Suprapubic skin (tissue), 4 donors: ENCODE results near the gene EGFL7. TPM values are rescaled to one million over a fixed set of nuclear protein-coding genes. Genes with fewer than 3 reads are reported as not detected.

Source experiments
- DNase-seq, 2 donors: peaks; one replicate each; pipeline ENCODE4 v3.0.0-alpha.2; 2019; ENCODE audit warnings: low spot score in 2 of 2
- H3K27ac ChIP-seq: fragments of 200-600 bp; sonication (generic); one replicate; pipeline ENCODE4 v1.5.1; 2019
- H3K27me3 ChIP-seq: fragments of 200-600 bp; sonication (generic); one replicate; pipeline ENCODE4 v1.5.1; 2019
- H3K36me3 ChIP-seq: fragments of 200-600 bp; sonication (generic); one replicate; pipeline ENCODE4 v1.5.1; 2019
- H3K4me1 ChIP-seq: fragments of 200-600 bp; sonication (generic); one replicate; pipeline ENCODE4 v1.5.1; 2019
- H3K4me3 ChIP-seq: fragments of 200-600 bp; sonication (generic); one replicate; pipeline ENCODE4 v1.5.1; 2019; ENCODE audit warnings: mild to moderate bottlenecking
- H3K9me3 ChIP-seq: fragments of 200-600 bp; sonication (generic); one replicate; pipeline ENCODE4 v1.5.1; 2019
- EP300 ChIP-seq: sonication (generic); formaldehyde crosslinking; IDR thresholded peaks from one replicate; pipeline ENCODE4 v1.6.1; 2017; ENCODE audit warnings: antibody characterized with exemption
- POLR2A ChIP-seq, 2 donors: fragments of 450-650 bp; IDR thresholded peaks; one replicate each; pipeline ENCODE4 v1.6.1; 2017; ENCODE audit warnings: antibody characterized with exemption in 2 of 2, mild to moderate bottlenecking in 2 of 2, moderate library complexity in 2 of 2
- POLR2AphosphoS5 ChIP-seq, 3 donors: sonication (generic); formaldehyde crosslinking; IDR thresholded peaks; one replicate each; pipeline ENCODE4 v1.6.1; 2017; ENCODE audit warnings: antibody characterized with exemption in 3 of 3
- WGBS: methylation state at CpG from one replicate; pipeline ENCODE4 v1.1.5; 2018; 5-methylcytosine and 5-hydroxymethylcytosine counted together
- total RNA-seq, 4 donors: library from RNA; depleted of rRNA; stranded (reverse); fragments of >200 nt; gene quantifications; one replicate each; pipeline ENCODE4 v1.1.0, GENCODE V29; 2016
- TF ChIP-seq, protein P1 (sequence below), 2 donors: fragments of 200-600 bp in 1 of 2; fragments of 450-650 bp in 1 of 2; sonication (generic) in 1 of 2; IDR thresholded peaks; one replicate each; pipeline ENCODE4 v1.5.1; 2016 to 2019; ENCODE audit warnings: antibody characterized with exemption in 2 of 2, mild to moderate bottlenecking in 1 of 2, moderate library complexity in 1 of 2

The EGFL7 gene
- total RNA-seq, 4 donors from 2014 or later: 12.2 to 49.6 (median 28.6) TPM

- peak within 1 kb of the TSS; percentile 53 for H3K4me3 ChIP-seq
- peaks cover 26% of the 10 kb centered on the region for H3K27me3 ChIP-seq
- H3K27ac ChIP-seq: peak within 1 kb of the TSS; percentile 11
- H3K4me1 ChIP-seq: peaks cover 25% of the 10 kb centered on the region
- DNase-seq: no peak
- H3K9me3 ChIP-seq: no peaks in the 10 kb centered on the region
- TF ChIP-seq, protein P1, sequence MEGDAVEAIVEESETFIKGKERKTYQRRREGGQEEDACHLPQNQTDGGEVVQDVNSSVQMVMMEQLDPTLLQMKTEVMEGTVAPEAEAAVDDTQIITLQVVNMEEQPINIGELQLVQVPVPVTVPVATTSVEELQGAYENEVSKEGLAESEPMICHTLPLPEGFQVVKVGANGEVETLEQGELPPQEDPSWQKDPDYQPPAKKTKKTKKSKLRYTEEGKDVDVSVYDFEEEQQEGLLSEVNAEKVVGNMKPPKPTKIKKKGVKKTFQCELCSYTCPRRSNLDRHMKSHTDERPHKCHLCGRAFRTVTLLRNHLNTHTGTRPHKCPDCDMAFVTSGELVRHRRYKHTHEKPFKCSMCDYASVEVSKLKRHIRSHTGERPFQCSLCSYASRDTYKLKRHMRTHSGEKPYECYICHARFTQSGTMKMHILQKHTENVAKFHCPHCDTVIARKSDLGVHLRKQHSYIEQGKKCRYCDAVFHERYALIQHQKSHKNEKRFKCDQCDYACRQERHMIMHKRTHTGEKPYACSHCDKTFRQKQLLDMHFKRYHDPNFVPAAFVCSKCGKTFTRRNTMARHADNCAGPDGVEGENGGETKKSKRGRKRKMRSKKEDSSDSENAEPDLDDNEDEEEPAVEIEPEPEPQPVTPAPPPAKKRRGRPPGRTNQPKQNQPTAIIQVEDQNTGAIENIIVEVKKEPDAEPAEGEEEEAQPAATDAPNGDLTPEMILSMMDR (IDR thresholded peaks at IDR 0.05): no peak
- H3K36me3 ChIP-seq: no peaks in the 10 kb centered on the region
- 13% methylated on average over 15 of the region's 119 CpGs for WGBS
Observed at GRCh38 chr9:136711751-136712689, 49.3 kb downstream of the EGFL7 start, which contains the start of gene DIPK1B. Gene DIPK1B (plus strand): TSS chr9:136712572. CDS start chr9:136712666, 94 bp downstream.

- Histone ChIP-seq H3K4me3 (peak overlapping the region; percentile 53), H3K36me3 (no peaks in the 10 kb centered on the region), H3K9me3 (no peaks in the 10 kb centered on the region), H3K27ac (peak overlapping the region; percentile 11), H3K27me3 (peaks cover 26% of the 10 kb centered on the region), H3K4me1 (peaks cover 25% of the 10 kb centered on the region)
- no peak for DNase-seq
- 11% methylated on average over 12 of the region's 56 CpGs for WGBS
- TF ChIP-seq, protein P1 (IDR thresholded peaks at IDR 0.05): no peak
- TF ChIP-seq POLR2AphosphoS5 (IDR thresholded peaks at IDR 0.05) (no peak), EP300 (no peak), POLR2A (IDR thresholded peaks at IDR 0.05) (no peak)
Observed at GRCh38 chr9:136712690-136713544, 50.2 kb downstream of the EGFL7 start.

DNA sequence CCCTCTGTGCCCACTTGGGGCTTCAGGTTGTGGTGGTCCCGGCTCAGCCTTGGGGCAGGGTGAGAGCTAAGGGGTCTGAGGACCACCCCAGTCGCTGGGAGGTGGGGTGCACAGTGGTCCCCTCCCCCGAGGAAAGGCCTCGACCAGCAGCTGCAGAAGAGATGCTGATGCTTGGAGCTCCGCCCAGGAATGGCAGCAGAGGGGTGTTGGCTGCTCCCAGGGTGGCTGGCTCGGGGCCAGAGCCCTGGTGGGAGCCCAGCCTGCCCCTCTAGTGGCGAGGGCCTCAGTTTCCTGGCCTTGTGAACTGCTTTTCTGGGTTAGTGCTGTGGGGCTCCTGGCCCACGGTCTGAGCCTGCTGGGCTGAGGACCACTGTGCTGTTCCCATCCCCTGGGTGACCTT is 50.8 kb downstream of the EGFL7 start:
- H3K36me3 ChIP-seq: no peaks in the 10 kb centered on the region
- no peak for DNase-seq
- peaks cover 25% of the 10 kb centered on the region for H3K4me1 ChIP-seq
- peak overlapping the region; percentile 53 for H3K4me3 ChIP-seq
- peaks cover 26% of the 10 kb centered on the region for H3K27me3 ChIP-seq
- TF ChIP-seq EP300 (no peak), POLR2A (IDR thresholded peaks at IDR 0.05) (no peak), POLR2AphosphoS5 (IDR thresholded peaks at IDR 0.05) (no peak)
- TF ChIP-seq, protein P1 (IDR thresholded peaks at IDR 0.05): no peak
- H3K9me3 ChIP-seq: no peaks in the 10 kb centered on the region
- H3K27ac ChIP-seq: no peak overlapping the region
- 80% methylated on average over 1 of the region's 8 CpGs for WGBS

- Histone ChIP-seq H3K9me3 (no peaks in the 10 kb centered on the region), H3K4me3 (peak overlapping the region; percentile 53), H3K4me1 (peaks cover 27% of the 10 kb centered on the region), H3K27me3 (peaks cover 26% of the 10 kb centered on the region), H3K27ac (no peak overlapping the region), H3K36me3 (no peaks in the 10 kb centered on the region)
- WGBS: 40% methylated on average over 5 of the region's 17 CpGs
- DNase-seq: no peak
- TF ChIP-seq POLR2AphosphoS5 (IDR thresholded peaks at IDR 0.05) (no peak), EP300 (no peak), POLR2A (IDR thresholded peaks at IDR 0.05) (no peak)
- TF ChIP-seq, protein P1 (IDR thresholded peaks at IDR 0.05): no peak
Observed at GRCh38 chr9:136714096-136714892, 51.6 kb downstream of the EGFL7 start.
